ENCODE results near the gene NR1H2. TPM values are rescaled to one million over a fixed set of nuclear protein-coding genes. Genes with fewer than 3 reads are reported as not detected.
"Not testable (repeated sequence)": the region's sequence is repeated elsewhere in the genome, so short reads cannot be mapped to it uniquely, and the experiment has no call there.

NR1H2 gene
- total RNA-seq, 1 donor: 113 TPM

DNA sequence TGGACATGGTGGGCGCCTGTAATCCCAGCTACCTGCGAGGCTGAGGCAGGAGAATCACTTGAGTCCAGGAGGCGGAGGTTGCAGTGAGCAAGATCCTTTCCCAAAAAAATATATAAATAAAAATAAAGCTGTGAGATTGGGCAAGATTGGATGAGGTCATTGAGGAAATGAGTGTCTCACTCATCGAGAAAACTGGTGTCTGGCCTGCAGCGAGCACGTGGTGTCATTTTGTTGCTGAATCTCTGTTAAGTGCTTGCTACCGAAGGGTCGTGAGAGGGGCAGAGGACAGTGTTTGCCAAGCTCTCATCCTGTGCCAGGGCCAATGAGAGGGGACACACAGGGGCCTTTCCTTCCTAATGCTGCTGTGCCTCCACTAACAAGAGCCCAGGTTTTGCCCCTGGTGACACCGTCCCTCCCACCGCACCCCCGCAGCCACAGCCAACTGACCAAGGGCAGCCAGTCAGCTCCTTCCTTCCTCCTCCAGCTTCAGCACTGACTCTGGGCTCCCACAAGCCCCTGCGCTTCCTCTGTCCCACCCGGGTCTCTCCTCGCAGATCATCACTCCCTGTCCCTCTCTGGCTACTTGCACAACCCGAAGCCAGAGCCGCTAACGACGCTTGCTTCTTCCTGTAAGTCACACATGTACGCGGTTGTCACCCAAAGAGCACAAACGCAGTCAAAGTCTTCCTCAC lies 11.1 kb downstream of the NR1H2 start:
- DNase-seq (ENCODE audit: insufficient read length, low spot score, missing footprints): peak; percentile 88
- peaks cover 22% of the 10 kb centered on the region for H3K79me2 ChIP-seq (ENCODE audit: insufficient read depth, low read length)

DNA sequence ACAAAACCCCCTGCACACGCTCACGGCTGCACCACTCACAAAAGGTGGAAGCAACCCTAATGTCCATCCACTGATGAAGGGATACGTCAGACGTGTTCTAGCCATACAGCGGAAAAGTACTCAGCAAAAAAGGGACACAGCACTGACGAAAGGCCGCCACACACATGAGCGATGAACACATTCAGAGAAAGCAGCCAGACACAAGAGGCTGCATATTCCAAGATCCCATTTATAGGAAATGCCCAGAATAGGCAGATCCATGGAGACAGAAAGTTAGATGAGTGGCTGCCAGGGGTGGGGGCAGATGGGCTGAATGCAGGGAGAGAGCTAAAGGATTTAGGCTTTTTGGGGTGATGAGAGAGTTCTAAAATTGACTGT lies 11.6 kb downstream of the NR1H2 start:
- Histone ChIP-seq H3K36me3 (ENCODE audit: insufficient read depth, low read length) (no peaks in the 10 kb centered on the region), H3K4me3 (ENCODE audit: insufficient read depth, low read length) (no peak overlapping the region), H3K79me2 (ENCODE audit: insufficient read depth, low read length) (peaks cover 24% of the 10 kb centered on the region), H3K9me3 (ENCODE audit: low read depth, low read length) (no peaks in the 10 kb centered on the region), H3K4me2 (ENCODE audit: insufficient read depth, low read length) (no peak overlapping the region), H3K4me1 (ENCODE audit: insufficient read depth, low read length) (peaks cover 16% of the 10 kb centered on the region), H3K27ac (ENCODE audit: low read depth, low read length) (no peak overlapping the region), H4K20me1 (ENCODE audit: insufficient read depth, low read length) (no peaks in the 10 kb centered on the region), H3K27me3 (ENCODE audit: insufficient read depth, low read length) (no peaks in the 10 kb centered on the region), H2AFZ (ENCODE audit: low read length) (peak overlapping the region; percentile 81)
- TF ChIP-seq, protein P1, sequence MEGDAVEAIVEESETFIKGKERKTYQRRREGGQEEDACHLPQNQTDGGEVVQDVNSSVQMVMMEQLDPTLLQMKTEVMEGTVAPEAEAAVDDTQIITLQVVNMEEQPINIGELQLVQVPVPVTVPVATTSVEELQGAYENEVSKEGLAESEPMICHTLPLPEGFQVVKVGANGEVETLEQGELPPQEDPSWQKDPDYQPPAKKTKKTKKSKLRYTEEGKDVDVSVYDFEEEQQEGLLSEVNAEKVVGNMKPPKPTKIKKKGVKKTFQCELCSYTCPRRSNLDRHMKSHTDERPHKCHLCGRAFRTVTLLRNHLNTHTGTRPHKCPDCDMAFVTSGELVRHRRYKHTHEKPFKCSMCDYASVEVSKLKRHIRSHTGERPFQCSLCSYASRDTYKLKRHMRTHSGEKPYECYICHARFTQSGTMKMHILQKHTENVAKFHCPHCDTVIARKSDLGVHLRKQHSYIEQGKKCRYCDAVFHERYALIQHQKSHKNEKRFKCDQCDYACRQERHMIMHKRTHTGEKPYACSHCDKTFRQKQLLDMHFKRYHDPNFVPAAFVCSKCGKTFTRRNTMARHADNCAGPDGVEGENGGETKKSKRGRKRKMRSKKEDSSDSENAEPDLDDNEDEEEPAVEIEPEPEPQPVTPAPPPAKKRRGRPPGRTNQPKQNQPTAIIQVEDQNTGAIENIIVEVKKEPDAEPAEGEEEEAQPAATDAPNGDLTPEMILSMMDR (IDR thresholded peaks at IDR 0.05; ENCODE audit: extremely low read depth, low read depth, low read length): no peak
- DNase-seq (ENCODE audit: insufficient read length, low spot score, missing footprints): no peak

More for the DNA sequence above, 11.1 kb downstream of the NR1H2 start:
- TF ChIP-seq, protein P1 (IDR thresholded peaks at IDR 0.05; ENCODE audit: extremely low read depth, low read depth, low read length): no peak
- Histone ChIP-seq H3K4me3 (ENCODE audit: insufficient read depth, low read length) (no peak overlapping the region), H3K4me1 (ENCODE audit: insufficient read depth, low read length) (peaks cover 16% of the 10 kb centered on the region), H3K27ac (ENCODE audit: low read depth, low read length) (peak overlapping the region; percentile 43), H2AFZ (ENCODE audit: low read length) (peak overlapping the region; percentile 81), H3K9me3 (ENCODE audit: low read depth, low read length) (no peaks in the 10 kb centered on the region), H3K4me2 (ENCODE audit: insufficient read depth, low read length) (no peak overlapping the region), H3K36me3 (ENCODE audit: insufficient read depth, low read length) (peaks cover 3% of the 10 kb centered on the region), H4K20me1 (ENCODE audit: insufficient read depth, low read length) (no peaks in the 10 kb centered on the region), H3K27me3 (ENCODE audit: insufficient read depth, low read length) (no peaks in the 10 kb centered on the region)

DNA sequence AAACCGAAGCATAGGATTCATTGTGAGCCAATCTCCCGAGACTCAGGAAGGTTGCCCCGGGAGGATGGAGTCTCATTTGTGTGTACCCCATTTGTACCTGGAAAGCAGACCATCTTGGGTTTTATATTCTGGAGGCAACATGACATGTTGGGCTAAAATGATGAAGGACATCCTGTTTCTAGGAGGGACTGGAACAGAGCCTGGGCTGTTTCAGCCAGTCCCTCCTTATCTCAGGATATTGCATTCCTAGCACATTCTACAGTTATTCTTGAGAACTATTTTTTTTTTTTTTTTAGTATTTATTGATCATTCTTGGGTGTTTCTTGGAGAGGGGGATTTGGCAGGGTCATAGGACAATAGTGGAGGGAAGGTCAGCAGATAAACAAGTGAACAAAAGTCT lies 14.0 kb downstream of the NR1H2 start:
- not testable (repeated sequence) for H3K4me3 ChIP-seq (ENCODE audit: insufficient read depth, low read length); H3K27me3 ChIP-seq (ENCODE audit: insufficient read depth, low read length); H3K27ac ChIP-seq (ENCODE audit: low read depth, low read length); DNase-seq (ENCODE audit: insufficient read length, low spot score, missing footprints); H4K20me1 ChIP-seq (ENCODE audit: insufficient read depth, low read length); H3K4me1 ChIP-seq (ENCODE audit: insufficient read depth, low read length); H3K36me3 ChIP-seq (ENCODE audit: insufficient read depth, low read length); H2AFZ ChIP-seq (ENCODE audit: low read length); H3K9me3 ChIP-seq (ENCODE audit: low read depth, low read length); H3K4me2 ChIP-seq (ENCODE audit: insufficient read depth, low read length)
- peaks cover 22% of the 10 kb centered on the region for H3K79me2 ChIP-seq (ENCODE audit: insufficient read depth, low read length)

DNA sequence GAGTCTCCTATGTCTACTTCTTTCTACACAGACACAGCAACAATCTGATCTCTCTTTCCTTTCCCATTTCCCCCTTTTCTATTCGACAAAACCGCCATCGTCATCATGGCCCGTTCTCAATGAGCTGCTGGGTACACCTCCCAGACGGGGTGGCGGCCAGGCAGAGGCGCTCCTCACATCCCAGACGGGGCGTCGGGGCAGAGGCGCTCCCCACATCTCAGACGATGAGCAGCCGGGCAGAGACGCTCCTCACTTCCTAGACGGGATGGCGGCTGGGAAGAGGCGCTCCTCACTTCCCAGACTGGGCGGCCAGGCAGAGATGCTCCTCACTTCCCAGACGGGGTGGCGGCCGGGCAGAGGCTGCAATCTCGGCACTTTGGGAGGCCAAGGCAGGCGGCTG lies 14.7 kb downstream of the NR1H2 start:
- peaks cover 16% of the 10 kb centered on the region for H3K79me2 ChIP-seq (ENCODE audit: insufficient read depth, low read length)
- not testable (repeated sequence) for H4K20me1 ChIP-seq (ENCODE audit: insufficient read depth, low read length); H3K4me3 ChIP-seq (ENCODE audit: insufficient read depth, low read length); H3K27ac ChIP-seq (ENCODE audit: low read depth, low read length); H3K27me3 ChIP-seq (ENCODE audit: insufficient read depth, low read length); DNase-seq (ENCODE audit: insufficient read length, low spot score, missing footprints); H3K4me1 ChIP-seq (ENCODE audit: insufficient read depth, low read length); H3K9me3 ChIP-seq (ENCODE audit: low read depth, low read length); H2AFZ ChIP-seq (ENCODE audit: low read length); H3K4me2 ChIP-seq (ENCODE audit: insufficient read depth, low read length); H3K36me3 ChIP-seq (ENCODE audit: insufficient read depth, low read length)

DNA sequence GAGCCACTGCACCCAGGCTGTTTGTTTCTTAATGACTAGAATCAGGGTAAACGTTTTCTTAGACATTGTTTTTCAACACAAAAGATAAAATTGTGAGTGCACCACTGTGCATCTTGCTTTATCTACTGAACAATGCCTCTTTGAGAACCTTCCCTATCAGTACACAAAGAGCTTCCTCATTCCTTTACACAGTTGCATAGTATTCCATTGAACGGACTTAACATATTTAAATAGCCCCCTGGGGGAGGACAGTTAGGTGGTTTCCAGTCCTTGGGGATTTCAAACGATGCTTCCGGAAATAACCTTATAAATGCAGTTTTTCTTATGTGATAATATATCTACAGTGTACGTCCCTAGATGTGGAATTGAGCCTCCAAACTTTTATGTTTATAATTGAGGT lies 16.5 kb downstream of the NR1H2 start:
- Histone ChIP-seq H3K9me3 (ENCODE audit: low read depth, low read length) (no peaks in the 10 kb centered on the region), H3K4me1 (ENCODE audit: insufficient read depth, low read length) (no peaks in the 10 kb centered on the region), H3K27me3 (ENCODE audit: insufficient read depth, low read length) (no peaks in the 10 kb centered on the region), H2AFZ (ENCODE audit: low read length) (no peak overlapping the region), H3K4me2 (ENCODE audit: insufficient read depth, low read length) (no peak overlapping the region), H3K79me2 (ENCODE audit: insufficient read depth, low read length) (peaks cover 6% of the 10 kb centered on the region), H4K20me1 (ENCODE audit: insufficient read depth, low read length) (no peaks in the 10 kb centered on the region), H3K36me3 (ENCODE audit: insufficient read depth, low read length) (no peaks in the 10 kb centered on the region), H3K4me3 (ENCODE audit: insufficient read depth, low read length) (no peak overlapping the region), H3K27ac (ENCODE audit: low read depth, low read length) (no peak overlapping the region)
- peak; percentile 31 for DNase-seq (ENCODE audit: insufficient read length, low spot score, missing footprints)
- TF ChIP-seq, protein P1 (IDR thresholded peaks at IDR 0.05; ENCODE audit: extremely low read depth, low read depth, low read length): no peak
